PC-3 (cell line): Measurements from ENCODE around the gene KIAA1217.

Experiments
- CTCF ChIP-seq: fragments of 300-600 bp; sonication (generic); conservative IDR thresholded peaks from 2 replicates; pipeline ENCODE4 v1.5.1; 2017; ENCODE audit warnings: antibody characterized with exemption, low read depth, mild to moderate bottlenecking, low read length
- EZH2 ChIP-seq: fragments of 300-600 bp; sonication (generic); IDR thresholded peaks from one replicate; pipeline ENCODE4 v1.6.1; 2017; ENCODE audit warnings: antibody characterized with exemption, mild to moderate bottlenecking, low read length; ENCODE audit not compliant: unreplicated experiment
- EZH2phosphoT487 ChIP-seq: fragments of 300-600 bp; sonication (generic); IDR thresholded peaks from 2 replicates; pipeline ENCODE4 v1.6.1; 2018; ENCODE audit warnings: mild to moderate bottlenecking, antibody characterized with exemption, low read length, borderline replicate concordance

DNA sequence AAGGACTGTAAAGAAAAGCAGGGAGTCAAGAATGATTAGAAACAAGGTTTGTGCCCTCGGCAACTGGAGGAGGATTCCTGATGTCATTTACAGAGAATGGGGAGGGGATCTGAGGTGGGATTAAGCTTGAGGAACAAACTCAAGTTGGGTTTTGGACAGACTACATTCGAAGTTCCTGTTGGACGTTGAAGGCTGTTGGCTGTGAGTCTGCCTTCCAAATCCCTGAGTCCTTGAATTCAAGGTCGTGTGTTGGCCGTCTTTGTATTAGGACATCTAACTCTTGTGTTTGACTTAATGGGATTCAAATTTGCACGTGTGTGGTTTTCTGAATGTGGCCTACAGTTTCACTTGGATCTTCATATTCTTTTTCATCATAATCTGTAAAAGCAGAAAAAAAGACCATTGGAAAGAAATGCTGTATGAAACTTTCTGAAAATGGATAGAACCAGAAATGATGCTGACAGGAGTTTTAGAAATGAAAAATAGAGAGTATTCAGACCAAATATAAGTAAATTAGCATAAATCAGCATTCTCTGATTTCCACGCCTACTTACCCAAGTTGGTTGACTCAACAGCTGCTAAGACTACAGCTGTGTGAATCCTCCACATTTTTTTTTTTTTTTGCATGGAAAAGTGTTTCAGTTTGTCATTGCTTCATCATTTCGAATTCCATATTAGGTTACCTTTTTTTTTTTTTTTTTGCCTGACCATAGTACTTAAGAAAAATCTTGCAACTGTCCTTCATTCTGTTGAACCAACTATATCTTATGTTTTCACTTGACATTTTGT lies 94.8 kb downstream of the KIAA1217 start:
- TF ChIP-seq CTCF, result no peak
- TF ChIP-seq EZH2phosphoT487, result no peak
- TF ChIP-seq EZH2, result no peak
